AG04450 (cell line): ENCODE data around the gene PTPRQ. TPM values are rescaled to one million over a fixed set of nuclear protein-coding genes. Genes with fewer than 3 reads are reported as not detected.

Source experiments
- CTCF ChIA-PET: fragments of 300-600, 350-600 bp; formaldehyde crosslinking; extraction: SDS; loops from one replicate; lab custom pipeline; 2022; ENCODE audit warnings: antibody characterized with exemption, inconsistent platforms; lab: Charles Lee
- POLR2A ChIA-PET: fragments of 350-600 bp; formaldehyde crosslinking; extraction: SDS; loops from one replicate; lab custom pipeline; 2021; ENCODE audit warnings: antibody characterized with exemption, inconsistent platforms; lab: Yijun Ruan, JAX
- DNase-seq: peaks from one replicate; pipeline ENCODE4 v3.0.0-alpha.2; 2011; ENCODE audit warnings: low read depth, low spot score
- H3K27ac ChIP-seq: one replicate; pipeline ENCODE4 v1.5.1; 2012; ENCODE audit warnings: low read depth, low read length, control low read depth
- H3K27me3 ChIP-seq: one replicate; pipeline ENCODE4 v1.6.0; 2012; ENCODE audit warnings: low read length; ENCODE audit not compliant: control insufficient read depth, insufficient read depth
- H3K4me3 ChIP-seq: 2 replicates; pipeline ENCODE4 v1.5.1; 2011; ENCODE audit warnings: mild to moderate bottlenecking, low read depth, low read length, control low read depth
- H3K9me3 ChIP-seq: 2 replicates; pipeline ENCODE4 v1.5.1; 2012; ENCODE audit warnings: low read length; ENCODE audit not compliant: control insufficient read depth, insufficient read depth
- polyA plus RNA-seq: library from polyadenylated mRNA; depleted of rRNA; stranded (reverse); fragments of >200 nt; gene quantifications from 2 replicates; pipeline ENCODE4 v1.2.3, GENCODE V29; 2011
- TF ChIP-seq, protein P1 (sequence below): IDR thresholded peaks from 2 replicates; pipeline ENCODE4 v1.5.1; 2011; ENCODE audit warnings: low read depth, low read length, control low read depth, inconsistent platforms

Gene PTPRQ
- polyA plus RNA-seq, 1 experiment: 1.1 TPM

DNA sequence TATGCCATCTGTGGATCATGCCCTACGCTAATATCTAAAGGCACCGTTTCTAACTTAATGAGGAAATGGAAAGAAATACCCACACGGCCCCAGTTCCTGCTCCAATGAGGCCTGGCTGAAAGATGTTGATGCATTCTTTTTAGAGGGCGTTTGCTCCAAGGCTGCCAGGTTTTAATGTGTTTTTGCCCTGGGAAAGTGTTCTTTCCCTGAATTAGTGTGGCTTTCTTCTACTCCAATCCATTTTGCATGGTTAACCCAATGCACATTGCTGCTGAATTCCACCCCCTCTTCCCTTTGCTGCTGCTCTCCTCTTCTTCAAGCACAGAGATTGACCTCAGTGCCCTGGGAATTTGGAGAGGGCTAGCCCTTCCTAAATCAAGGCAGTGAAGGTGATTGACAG, 273.8 kb downstream of the PTPRQ start:
- DNase-seq: no peak
- H3K27ac ChIP-seq: no peak overlapping the region
- H3K27me3 ChIP-seq: no peaks in the 10 kb centered on the region
- TF ChIP-seq, protein P1, sequence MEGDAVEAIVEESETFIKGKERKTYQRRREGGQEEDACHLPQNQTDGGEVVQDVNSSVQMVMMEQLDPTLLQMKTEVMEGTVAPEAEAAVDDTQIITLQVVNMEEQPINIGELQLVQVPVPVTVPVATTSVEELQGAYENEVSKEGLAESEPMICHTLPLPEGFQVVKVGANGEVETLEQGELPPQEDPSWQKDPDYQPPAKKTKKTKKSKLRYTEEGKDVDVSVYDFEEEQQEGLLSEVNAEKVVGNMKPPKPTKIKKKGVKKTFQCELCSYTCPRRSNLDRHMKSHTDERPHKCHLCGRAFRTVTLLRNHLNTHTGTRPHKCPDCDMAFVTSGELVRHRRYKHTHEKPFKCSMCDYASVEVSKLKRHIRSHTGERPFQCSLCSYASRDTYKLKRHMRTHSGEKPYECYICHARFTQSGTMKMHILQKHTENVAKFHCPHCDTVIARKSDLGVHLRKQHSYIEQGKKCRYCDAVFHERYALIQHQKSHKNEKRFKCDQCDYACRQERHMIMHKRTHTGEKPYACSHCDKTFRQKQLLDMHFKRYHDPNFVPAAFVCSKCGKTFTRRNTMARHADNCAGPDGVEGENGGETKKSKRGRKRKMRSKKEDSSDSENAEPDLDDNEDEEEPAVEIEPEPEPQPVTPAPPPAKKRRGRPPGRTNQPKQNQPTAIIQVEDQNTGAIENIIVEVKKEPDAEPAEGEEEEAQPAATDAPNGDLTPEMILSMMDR: no peak
- peaks cover 9% of the 10 kb centered on the region for H3K9me3 ChIP-seq
- ChIA-PET CTCF (no interaction called here), POLR2A (no interaction called here)
- H3K4me3 ChIP-seq: no peak overlapping the region

- H3K27ac ChIP-seq: no peak overlapping the region
- H3K9me3 ChIP-seq: peaks cover 9% of the 10 kb centered on the region
- POLR2A ChIA-PET: no interaction called here
- no peak for DNase-seq
- CTCF ChIA-PET: no interaction called here
- TF ChIP-seq, protein P1: no peak
- H3K4me3 ChIP-seq: no peak overlapping the region
- H3K27me3 ChIP-seq: no peaks in the 10 kb centered on the region
Measured at GRCh38 chr12:80720516-80720915, 276.5 kb downstream of the PTPRQ start.

DNA sequence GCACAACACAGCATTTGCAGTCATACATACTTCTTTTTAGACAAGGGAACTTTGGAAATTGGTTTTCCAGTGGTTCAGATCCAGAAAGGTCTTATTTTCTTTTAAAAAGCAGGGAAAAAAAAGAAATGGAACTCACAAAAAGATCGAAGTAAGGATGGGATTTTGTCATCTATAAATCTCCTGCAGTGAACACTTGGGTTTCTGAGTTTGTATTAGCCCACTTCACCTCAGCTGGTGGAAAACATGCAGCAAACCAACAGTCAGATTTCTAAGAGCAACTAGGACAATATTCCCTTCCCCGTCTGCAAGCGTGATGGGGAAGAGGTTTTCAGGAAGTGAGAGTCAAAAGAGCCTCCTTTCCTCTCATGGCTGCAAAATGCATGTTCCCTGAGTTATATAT, 277.3 kb downstream of the PTPRQ start:
- POLR2A ChIA-PET: no interaction called here
- H3K4me3 ChIP-seq: no peak overlapping the region
- H3K27ac ChIP-seq: no peak overlapping the region
- CTCF ChIA-PET: no interaction called here
- no peak for DNase-seq
- TF ChIP-seq, protein P1: no peak
- H3K9me3 ChIP-seq: peaks cover 9% of the 10 kb centered on the region
- no peaks in the 10 kb centered on the region for H3K27me3 ChIP-seq
